GM10847 (cell line): ENCODE data around the gene TERB1.

Experiments
- POLR2A ChIP-seq: IDR thresholded peaks from 2 replicates; pipeline ENCODE4 v1.6.1; 2011; ENCODE audit not compliant: insufficient read length; ENCODE audit errors: extremely low read depth

The TERB1 gene

GRCh38 chr16:66774981-66775380 lies 26.4 kb downstream of the TERB1 start:
- TF ChIP-seq POLR2A: no peak

DNA sequence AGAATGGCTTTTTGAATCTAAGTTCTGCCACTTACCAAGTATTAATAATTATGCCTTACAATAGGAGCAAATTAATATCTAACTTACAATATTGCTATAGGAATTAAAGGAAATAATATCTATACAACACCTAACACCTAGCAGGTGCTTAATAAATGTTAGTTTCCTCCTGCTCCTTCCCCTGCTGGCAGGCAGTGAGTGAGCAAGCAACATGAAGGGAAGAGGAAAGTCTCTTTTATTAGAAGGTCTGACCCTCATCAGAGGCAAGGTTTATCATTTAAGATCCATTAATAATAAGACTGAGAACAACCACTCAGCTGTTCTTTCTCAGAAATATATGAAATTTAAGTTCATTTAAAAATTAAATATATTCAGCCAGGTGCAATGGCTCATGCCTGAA lies 43.3 kb downstream of the TERB1 start:
- TF ChIP-seq POLR2A: no peak

- no peak for TF ChIP-seq POLR2A
These were observed 46.6 kb downstream of the TERB1 start for GRCh38 chr16:66754819-66755218.

DNA sequence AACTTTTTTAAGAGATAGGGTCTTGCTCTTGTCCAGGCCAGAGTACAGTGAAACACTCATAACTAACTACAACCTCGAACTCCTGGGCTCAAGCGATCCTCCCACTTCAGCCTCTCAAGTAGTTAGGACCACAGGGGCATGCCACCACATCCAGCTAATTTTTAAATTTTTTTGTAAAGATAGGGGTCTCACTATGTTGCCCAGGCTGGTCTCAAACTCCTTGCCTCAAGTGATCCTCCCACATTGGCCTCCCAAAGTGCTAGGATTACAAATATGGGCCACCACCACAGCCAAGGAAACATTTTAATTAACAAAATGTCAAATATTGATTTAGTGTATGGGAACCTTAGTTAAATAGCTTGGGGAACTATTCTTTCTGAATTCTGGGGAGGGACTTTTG lies 47.2 kb downstream of the TERB1 start:
- TF ChIP-seq POLR2A: no peak

DNA sequence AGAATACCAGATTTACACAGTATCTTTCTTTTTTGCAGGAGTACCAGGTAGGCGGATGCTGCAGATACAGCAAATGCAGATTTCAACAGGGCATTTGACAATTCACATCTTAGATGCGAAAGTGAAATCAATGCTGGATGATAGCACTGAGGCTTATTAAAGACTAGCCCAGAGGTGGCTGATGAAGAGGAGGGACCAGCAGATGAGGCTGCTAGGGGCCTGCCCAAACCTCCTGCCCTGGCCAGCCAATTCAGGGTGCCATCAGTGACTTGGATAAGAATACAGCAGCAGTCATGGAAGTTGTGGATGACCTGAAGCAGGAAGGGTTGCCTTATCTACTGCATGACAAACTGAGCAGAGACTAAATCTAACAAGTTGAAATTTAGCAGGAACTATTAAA lies 48.4 kb downstream of the TERB1 start:
- TF ChIP-seq POLR2A: no peak

DNA sequence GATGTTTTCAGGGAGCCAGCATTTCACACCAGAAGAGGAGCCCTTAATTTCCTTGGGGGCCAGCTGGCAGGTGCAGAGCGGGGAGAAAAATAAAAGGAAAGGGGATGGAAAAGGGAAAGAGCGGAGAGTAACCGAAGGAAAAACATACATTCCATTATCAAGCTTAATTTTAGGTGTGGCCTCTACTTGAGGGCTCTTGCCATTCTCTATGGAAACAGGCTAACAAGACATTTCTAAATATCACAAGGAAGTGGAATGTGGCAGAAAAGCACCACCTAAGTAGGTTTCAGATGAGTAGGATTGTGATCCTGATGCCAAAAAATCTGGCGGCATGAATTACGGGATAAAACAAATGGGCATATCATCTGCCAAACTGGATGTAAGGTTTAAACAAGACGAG lies 49.0 kb downstream of the TERB1 start:
- TF ChIP-seq POLR2A: no peak

DNA sequence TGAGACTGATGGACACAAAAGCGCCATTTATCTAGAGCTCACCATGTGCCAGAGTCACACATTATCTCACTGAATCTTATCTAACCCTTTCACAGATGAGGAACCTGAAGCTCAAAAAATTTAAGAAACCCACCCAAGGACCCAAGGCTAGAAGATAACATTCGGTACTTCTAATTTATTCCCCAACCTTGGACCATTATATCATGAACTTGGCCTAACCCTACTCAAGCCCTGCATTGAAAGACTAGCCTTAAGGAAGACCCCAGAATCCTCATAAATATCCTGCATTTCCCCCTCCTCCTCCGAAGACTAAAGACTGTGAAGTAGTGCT lies 49.4 kb downstream of the TERB1 start:
- TF ChIP-seq POLR2A: no peak

- no peak for TF ChIP-seq POLR2A
These were observed 49.9 kb downstream of the TERB1 start, which contains the start of gene DYNC1LI2 for GRCh38 chr16:66751303-66751991. Gene DYNC1LI2, minus strand, starts transcription at chr16:66751609. Its CDS starts 18 bp downstream, at chr16:66751591.

GRCh38 chr16:66751053-66751302 lies 50.4 kb downstream of the TERB1 start:
- no peak for TF ChIP-seq POLR2A

DNA sequence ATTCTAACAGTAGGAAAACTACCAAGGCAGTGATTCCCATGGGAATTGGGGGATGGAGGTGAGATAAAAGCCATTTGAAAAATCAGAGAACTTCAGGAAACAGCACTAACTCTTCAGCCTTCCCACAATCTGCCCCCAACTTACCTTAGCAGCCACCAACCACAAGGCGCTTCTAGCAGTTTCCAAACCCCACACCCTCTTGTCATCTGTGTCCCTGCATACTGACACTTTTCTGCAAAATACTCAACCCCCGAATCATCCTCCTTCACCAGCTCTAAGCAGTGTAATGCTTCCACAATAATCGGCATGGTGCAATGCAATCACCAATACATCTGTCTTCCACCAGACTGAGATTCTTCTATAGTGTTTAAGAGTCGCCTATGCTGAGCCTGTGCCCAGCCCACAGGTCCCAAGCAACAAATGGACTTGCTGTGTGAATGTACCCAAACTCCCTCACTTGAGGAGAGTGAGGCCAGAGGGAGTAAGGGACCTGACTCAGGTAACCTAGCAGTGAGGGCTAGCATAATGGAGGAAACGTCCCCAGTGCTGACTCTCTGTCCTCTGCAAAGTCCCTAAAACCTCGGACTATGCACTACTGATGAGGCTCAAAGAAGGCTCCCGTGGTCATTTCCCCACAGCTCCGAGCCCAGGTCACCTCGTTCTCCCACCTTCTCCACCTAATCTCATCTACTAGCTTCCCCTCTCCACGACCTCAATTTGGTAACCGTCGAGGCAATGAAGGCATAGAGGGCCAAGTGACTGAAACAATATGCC lies 50.9 kb downstream of the TERB1 start:
- TF ChIP-seq POLR2A: no peak

- no peak for TF ChIP-seq POLR2A
These were observed 54.7 kb downstream of the TERB1 start for GRCh38 chr16:66746682-66747081.

- no peak for TF ChIP-seq POLR2A
These were observed 55.3 kb downstream of the TERB1 start for GRCh38 chr16:66746048-66746447.

- no peak for TF ChIP-seq POLR2A
These were observed 59.2 kb downstream of the TERB1 start for GRCh38 chr16:66741950-66742808.

- no peak for TF ChIP-seq POLR2A
These were observed 60.0 kb downstream of the TERB1 start for GRCh38 chr16:66741169-66741900.

- TF ChIP-seq POLR2A: no peak
These were observed 60.9 kb downstream of the TERB1 start for GRCh38 chr16:66740533-66740932.
